HEK293T (cell line): Measurements from ENCODE around the gene RBM23.

Source experiments
- CTCF ChIA-PET: fragments of 350-600 bp; formaldehyde crosslinking; extraction: SDS; loops from one replicate; lab custom pipeline; 2021; ENCODE audit warnings: antibody characterized with exemption, inconsistent platforms; lab: Yijun Ruan, JAX
- POLR2A ChIA-PET: fragments of 350-600 bp; formaldehyde crosslinking; extraction: SDS; loops from one replicate; lab custom pipeline; 2020; ENCODE audit warnings: antibody characterized with exemption, inconsistent platforms; lab: Yijun Ruan, JAX
- DNase-seq: peaks from one replicate; pipeline ENCODE4 v3.0.0; 2012; ENCODE audit warnings: mixed read lengths; ENCODE audit errors: extremely low spot score
- ARNT ChIP-seq: fragments of 450-650 bp; IDR thresholded peaks from 2 replicates; pipeline ENCODE4 v1.6.1; 2017; ENCODE audit warnings: mild to moderate bottlenecking
- BHLHE40 ChIP-seq: fragments of 450-650 bp; IDR thresholded peaks from 2 replicates; pipeline ENCODE4 v1.6.1; 2016; ENCODE audit warnings: mild to moderate bottlenecking, moderate library complexity, borderline replicate concordance
- CTBP1 ChIP-seq: fragments of 450-650 bp; IDR thresholded peaks from 2 replicates; pipeline ENCODE4 v1.6.1; 2016; ENCODE audit warnings: borderline replicate concordance
- ELF4 ChIP-seq: fragments of 450-650 bp; IDR thresholded peaks from 2 replicates; pipeline ENCODE4 v1.6.1; 2017; ENCODE audit warnings: antibody characterized with exemption
- FOXA1 ChIP-seq: fragments of 450-650 bp; IDR thresholded peaks from 2 replicates; pipeline ENCODE4 v1.6.1; 2016; ENCODE audit warnings: mild to moderate bottlenecking
- FOXK2 ChIP-seq: fragments of 450-650 bp; IDR thresholded peaks from 2 replicates; pipeline ENCODE4 v1.6.1; 2016; ENCODE audit warnings: mild to moderate bottlenecking
- FOXM1 ChIP-seq: fragments of 450-650 bp; IDR thresholded peaks from 2 replicates; pipeline ENCODE4 v1.6.1; 2017; ENCODE audit warnings: mild to moderate bottlenecking, borderline replicate concordance
- HDGF ChIP-seq: fragments of 450-650 bp; IDR thresholded peaks from 2 replicates; pipeline ENCODE4 v1.6.1; 2017; ENCODE audit warnings: antibody characterized with exemption, borderline replicate concordance
- L3MBTL2 ChIP-seq: fragments of 450-650 bp; conservative IDR thresholded peaks from 2 replicates; pipeline ENCODE4 v1.6.1; 2016; ENCODE audit warnings: mild to moderate bottlenecking
- LEF1 ChIP-seq: fragments of 450-650 bp; IDR thresholded peaks from 2 replicates; pipeline ENCODE4 v1.6.1; 2017; ENCODE audit warnings: mild to moderate bottlenecking, borderline replicate concordance
- NFRKB ChIP-seq: fragments of 450-650 bp; IDR thresholded peaks from 2 replicates; pipeline ENCODE4 v1.6.1; 2016; ENCODE audit warnings: mild to moderate bottlenecking, moderate library complexity
- SP1 ChIP-seq: fragments of 450-650 bp; IDR thresholded peaks from 2 replicates; pipeline ENCODE4 v1.6.1; 2017
- SUZ12 ChIP-seq: fragments of 450-650 bp; IDR thresholded peaks from 2 replicates; pipeline ENCODE4 v1.6.1; 2016; ENCODE audit warnings: mild to moderate bottlenecking
- TARDBP ChIP-seq: fragments of 450-650 bp; IDR thresholded peaks from 2 replicates; pipeline ENCODE4 v1.6.1; 2016
- ZNF384 ChIP-seq: fragments of 450-650 bp; IDR thresholded peaks from 2 replicates; pipeline ENCODE4 v1.6.1; 2016
- TF ChIP-seq, protein P1 (sequence below): fragments of 450-650 bp; IDR thresholded peaks from 2 replicates; pipeline ENCODE4 v1.6.1; 2016

The RBM23 gene

DNA sequence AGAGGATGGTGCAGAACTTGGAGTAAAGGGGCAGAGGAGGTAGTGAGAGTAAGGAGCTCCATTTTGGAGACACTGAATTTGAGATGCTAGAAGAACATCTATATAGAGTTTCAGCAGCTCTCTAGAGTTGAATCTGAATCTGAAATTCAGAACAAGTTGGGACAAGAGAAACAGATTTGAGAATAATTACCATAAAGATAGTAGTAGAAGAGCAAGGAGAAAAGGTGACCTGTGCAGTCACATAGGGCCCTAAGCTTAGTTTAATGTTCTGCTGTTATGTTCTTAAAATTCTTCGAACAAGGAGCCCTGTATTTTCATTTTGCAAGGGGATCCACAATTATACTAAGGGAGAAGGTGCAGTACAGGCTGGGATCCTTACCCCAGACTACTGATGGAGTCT is 28.5 kb downstream of the RBM23 start:
- ChIA-PET CTCF (interaction anchor here (1.2 kb wide), 1 partner anchor 18 kb away, joined by 4 read pairs; no protein-coding TSS in a partner anchor), POLR2A (interaction anchor here (1.6 to 3.4 kb wide), 2 partner anchors 18 to 29 kb away, joined by 3 to 15 read pairs; partner anchors contain the start of genes LRP10 and RBM23)

DNA sequence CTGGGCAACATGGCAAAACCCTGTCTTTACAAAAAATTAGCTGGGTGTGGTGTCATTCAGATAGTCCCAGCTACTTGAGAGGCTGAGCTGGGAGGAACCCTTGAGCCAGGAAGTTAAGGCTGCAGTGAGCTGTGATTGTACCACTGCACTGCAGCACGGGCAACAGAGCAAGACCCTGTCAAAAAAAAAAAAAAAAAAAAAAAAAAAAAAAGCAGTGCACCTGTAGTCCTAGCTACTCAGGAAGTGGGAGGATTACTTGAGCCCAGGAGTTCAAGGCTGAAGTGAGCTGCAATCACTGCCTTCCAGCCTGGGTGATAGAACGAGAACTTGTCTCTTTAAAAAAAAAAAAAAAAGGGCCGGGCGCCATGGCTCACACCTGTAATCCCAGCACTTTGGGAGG is 30.3 kb downstream of the RBM23 start:
- no peak for TF ChIP-seq ARNT
- TF ChIP-seq ZNF384: 0 out of 2 replicates have a peak, but pooled peaks have one; percentile 34
- no peak for TF ChIP-seq ELF4
- no peak for TF ChIP-seq FOXK2
- DNase-seq: no peak
- CTCF ChIA-PET: interaction anchor here (0.7 to 1.3 kb wide), 3 partner anchors 12 to 1409 kb away, joined by 3 to 4 read pairs (median 4); no protein-coding TSS in a partner anchor
- POLR2A ChIA-PET: interaction anchor here (1.2 to 3.4 kb wide), 2 partner anchors 16 to 29 kb away, joined by 4 to 15 read pairs; partner anchors contain the start of gene LRP10

More for the DNA sequence above, 28.5 kb downstream of the RBM23 start:
- DNase-seq: no peak
- no peak for TF ChIP-seq FOXA1
- TF ChIP-seq, protein P1, sequence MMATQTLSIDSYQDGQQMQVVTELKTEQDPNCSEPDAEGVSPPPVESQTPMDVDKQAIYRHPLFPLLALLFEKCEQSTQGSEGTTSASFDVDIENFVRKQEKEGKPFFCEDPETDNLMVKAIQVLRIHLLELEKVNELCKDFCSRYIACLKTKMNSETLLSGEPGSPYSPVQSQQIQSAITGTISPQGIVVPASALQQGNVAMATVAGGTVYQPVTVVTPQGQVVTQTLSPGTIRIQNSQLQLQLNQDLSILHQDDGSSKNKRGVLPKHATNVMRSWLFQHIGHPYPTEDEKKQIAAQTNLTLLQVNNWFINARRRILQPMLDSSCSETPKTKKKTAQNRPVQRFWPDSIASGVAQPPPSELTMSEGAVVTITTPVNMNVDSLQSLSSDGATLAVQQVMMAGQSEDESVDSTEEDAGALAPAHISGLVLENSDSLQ: no peak
- TF ChIP-seq ARNT: no peak
- TF ChIP-seq FOXM1: no peak
- TF ChIP-seq CTBP1: no peak
- TF ChIP-seq HDGF: no peak
- TF ChIP-seq ZNF384: no peak
- TF ChIP-seq BHLHE40: no peak
- TF ChIP-seq SP1: no peak
- no peak for TF ChIP-seq FOXK2
- TF ChIP-seq NFRKB: no peak
- no peak for TF ChIP-seq TARDBP
- no peak for TF ChIP-seq LEF1

DNA sequence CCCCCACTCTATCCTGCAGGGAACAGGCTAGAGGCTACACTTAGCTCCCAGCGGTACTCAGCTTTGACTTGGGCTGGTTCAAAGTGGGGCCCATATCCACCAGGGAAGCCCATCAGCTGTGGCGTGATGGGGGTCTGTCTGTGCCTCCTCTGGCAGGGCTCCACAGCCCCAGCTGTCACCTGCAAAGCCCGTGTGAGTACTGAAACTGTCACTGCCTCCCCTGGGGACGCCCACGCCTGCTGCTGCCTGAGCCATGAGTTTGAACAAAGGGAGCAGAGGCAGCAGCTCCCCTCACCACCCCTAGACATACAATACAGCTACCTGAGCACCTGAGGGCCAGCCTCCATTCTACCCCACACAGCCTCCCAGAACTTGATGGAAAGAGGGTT is 31.0 kb downstream of the RBM23 start:
- CTCF ChIA-PET: interaction anchor here (1.1 to 1.3 kb wide), 2 partner anchors 12 to 15 kb away, joined by 3 to 4 read pairs; no protein-coding TSS in a partner anchor
- no peak for DNase-seq
- TF ChIP-seq FOXA1 (no peak), SUZ12 (no peak), LEF1 (no peak), ARNT (no peak), FOXK2 (no peak)
- TF ChIP-seq, protein P1: no peak
- POLR2A ChIA-PET: interaction anchor here (3.4 kb wide), 1 partner anchor 16 kb away, joined by 15 read pairs; the partner anchor contains the start of gene LRP10

DNA sequence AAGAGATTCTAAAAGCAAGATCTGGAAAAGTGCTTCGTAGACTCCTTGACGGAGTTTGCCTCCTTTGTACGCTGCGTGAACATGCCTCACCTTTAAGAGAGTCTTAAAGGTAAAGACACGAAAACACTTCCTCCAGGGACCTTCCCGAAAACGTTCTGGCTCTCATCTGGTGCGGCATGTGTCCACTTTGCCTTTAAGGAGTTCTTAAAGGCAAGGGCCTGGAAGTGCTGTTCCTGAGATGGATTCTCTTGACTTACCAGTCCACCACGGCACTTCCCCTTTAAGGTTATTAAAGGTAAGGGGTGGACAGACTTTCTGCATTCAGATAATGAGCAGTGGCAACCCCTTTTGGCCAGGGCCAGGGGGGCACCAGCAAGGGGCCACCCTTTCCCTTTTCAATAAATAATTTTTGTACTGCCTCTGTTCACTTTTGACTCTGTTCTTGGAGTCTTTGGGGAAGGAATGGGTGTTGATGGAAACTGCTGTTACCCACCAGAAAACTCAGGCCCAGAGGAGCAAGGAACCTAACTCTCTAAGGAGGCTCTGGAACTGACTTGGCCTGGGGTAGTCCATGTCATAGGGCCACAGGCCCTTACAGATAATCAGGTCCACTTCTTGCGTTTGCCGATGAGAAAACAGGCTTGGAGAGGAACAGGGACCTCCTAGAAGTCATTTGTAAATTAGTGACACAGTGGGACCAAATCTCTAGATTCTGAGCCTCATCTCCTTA is 31.5 kb downstream of the RBM23 start:
- CTCF ChIA-PET: interaction anchor here (2.3 kb wide), 1 partner anchor 15 kb away, joined by 11 read pairs; the partner anchor contains the start of gene LRP10
- DNase-seq: peak; percentile 78
- TF ChIP-seq ARNT (no peak), ZNF384 (no peak), NFRKB (no peak), LEF1 (no peak), BHLHE40 (no peak), FOXM1 (no peak), HDGF (no peak)
- TF ChIP-seq, protein P1: no peak
- POLR2A ChIA-PET: interaction anchor here (1.1 to 3.7 kb wide), 4 partner anchors 9 to 31 kb away, joined by 4 to 37 read pairs (median 14); partner anchors contain the start of genes LRP10 and RBM23

DNA sequence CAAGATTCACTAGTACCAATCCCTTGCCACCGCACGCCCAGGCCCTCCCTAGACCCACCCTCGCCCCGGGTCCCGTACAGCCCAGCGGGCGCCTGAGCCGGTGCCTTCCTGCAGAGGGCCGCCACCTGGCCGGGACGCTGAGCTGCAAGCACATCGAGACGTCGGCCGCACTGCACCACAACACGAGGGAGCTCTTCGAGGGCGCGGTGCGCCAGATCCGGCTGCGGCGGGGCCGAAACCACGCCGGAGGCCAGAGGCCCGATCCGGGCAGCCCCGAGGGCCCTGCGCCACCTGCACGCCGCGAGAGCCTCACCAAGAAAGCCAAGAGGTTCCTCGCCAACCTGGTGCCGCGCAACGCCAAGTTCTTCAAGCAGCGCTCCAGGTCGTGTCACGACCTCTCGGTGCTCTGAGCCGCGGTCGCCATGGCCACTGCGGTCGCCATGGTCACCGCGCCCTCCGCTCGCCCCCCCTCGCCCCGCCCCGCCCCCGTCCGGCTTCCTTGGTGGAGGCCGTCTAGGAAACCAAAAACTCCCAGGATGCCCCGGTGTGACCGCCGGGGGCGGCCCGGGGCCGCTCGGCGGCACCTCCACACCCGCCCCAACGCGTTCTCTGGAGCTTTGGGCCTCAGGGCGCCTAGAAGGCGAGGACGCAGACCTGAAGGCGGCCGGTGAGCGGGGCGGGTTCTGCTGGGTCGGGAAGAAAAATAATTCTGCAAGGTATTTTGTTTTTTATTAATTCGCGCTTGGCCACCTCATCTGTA is 32.3 kb downstream of the RBM23 start:
- TF ChIP-seq HDGF: no peak
- no peak for TF ChIP-seq CTBP1
- TF ChIP-seq ZNF384: no peak
- peak; percentile 97 for TF ChIP-seq L3MBTL2
- no peak for TF ChIP-seq SP1
- TF ChIP-seq FOXK2: no peak
- no peak for TF ChIP-seq ELF4
- DNase-seq: peak; percentile 75
- ChIA-PET CTCF (interaction anchor here (1.0 to 2.3 kb wide), 2 partner anchors 14 to 33 kb away, joined by 4 to 11 read pairs; partner anchors contain the start of gene LRP10), POLR2A (interaction anchor here (0.7 to 3.7 kb wide), 11 partner anchors 9 to 120 kb away, joined by 3 to 37 read pairs (median 4); partner anchors contain the start of genes LRP10, OXA1L and RBM23)

DNA sequence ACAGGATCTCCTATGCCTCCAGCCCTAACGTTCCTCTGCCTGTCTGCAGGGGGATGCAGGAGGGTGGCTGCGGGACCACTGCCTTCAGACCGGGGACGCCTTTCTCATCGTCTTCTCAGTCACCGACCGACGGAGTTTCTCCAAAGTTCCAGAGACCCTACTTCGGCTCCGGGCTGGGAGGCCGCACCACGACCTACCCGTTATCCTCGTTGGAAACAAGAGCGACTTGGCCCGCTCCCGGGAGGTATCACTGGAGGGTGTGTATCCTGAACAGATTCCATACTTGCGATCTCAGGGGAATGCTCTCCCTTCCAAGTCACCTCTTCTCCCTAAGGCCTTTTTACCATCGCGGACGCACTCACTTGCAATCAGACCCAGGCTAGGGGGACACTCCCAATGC is 33.0 kb downstream of the RBM23 start:
- ChIA-PET CTCF (interaction anchor here (0.5 to 2.3 kb wide), 4 partner anchors 13 to 34 kb away, joined by 3 to 11 read pairs (median 4); partner anchors contain the start of gene LRP10), POLR2A (interaction anchor here (0.8 to 3.7 kb wide), 9 partner anchors 8 to 121 kb away, joined by 3 to 37 read pairs (median 4); partner anchors contain the start of genes LRP10, OXA1L and RBM23)

More for the DNA sequence above, 33.0 kb downstream of the RBM23 start:
- no peak for TF ChIP-seq FOXK2
- no peak for TF ChIP-seq FOXM1
- no peak for TF ChIP-seq CTBP1
- TF ChIP-seq TARDBP: no peak
- TF ChIP-seq, protein P1: no peak
- no peak for TF ChIP-seq HDGF
- TF ChIP-seq SP1: no peak
- no peak for TF ChIP-seq L3MBTL2
- TF ChIP-seq SUZ12: no peak
- no peak for DNase-seq
